Adipose tissue (tissue), 3 donors: Measurements from ENCODE around the gene RETNLB. TPM values are rescaled to one million over a fixed set of nuclear protein-coding genes. Genes with fewer than 3 reads are reported as not detected.

Experiments used
- H3K27ac ChIP-seq: one replicate; pipeline ENCODE4 v1.5.1; 2013; ENCODE audit warnings: low read depth, low read length
- WGBS, 3 donors: extraction: QIAGEN DNeasy Blood & Tissue Kit; methylation state at CpG; one replicate each; pipeline ENCODE4 v1.1.7; 2013; 5-methylcytosine and 5-hydroxymethylcytosine counted together
- polyA plus RNA-seq, 3 donors: library from polyadenylated mRNA; stranded (reverse); fragments of 200-250 nt; gene quantifications; one replicate each; pipeline ENCODE4 v1.2.3, GENCODE V29; 2013
- donor health status: healthy with polysubstance abuse.
- donor health status: Bipolar disorder and iron deficiency.
- donor health status: healthy.

Gene RETNLB
- polyA plus RNA-seq, 3 donors, result not detected

GRCh38 chr3:108713009-108713516 lies 44.1 kb downstream of the RETNLB start:
- WGBS, 3 donors, result 85 to 91% (median 86%) methylated on average over 5 of the region's 5 CpGs
- H3K27ac ChIP-seq, result no peak overlapping the region

Other genes starting within 250 kb of the RETNLB start
- under 1 TPM in 2 of 3 donors, not detected in 1; 0.08 to 0.22 TPM for gene MYH15, start 246.8 kb downstream of the RETNLB start, polyA plus RNA-seq
- gene CIP2A, start 168.0 kb downstream of the RETNLB start, polyA plus RNA-seq, result under 1 TPM; 0.41 to 0.82 (median 0.79) TPM
- 1 to 10 TPM; 2.2 to 2.7 (median 2.6) TPM for gene DZIP3, start 167.7 kb downstream of the RETNLB start, polyA plus RNA-seq
- gene TRAT1, start 65.4 kb upstream of the RETNLB start, polyA plus RNA-seq, result under 1 TPM in 2 of 3 donors, not detected in 1; 0.13 to 0.20 TPM
- 10 to 100 TPM in 1 of 3 donors, under 1 TPM in 1, not detected in 1; 0.22 to 25.7 TPM for gene GUCA1C, start 196.5 kb upstream of the RETNLB start, polyA plus RNA-seq